A673 (cell line): ENCODE measurements around the gene GAB2. TPM values are rescaled to one million over a fixed set of nuclear protein-coding genes. Genes with fewer than 3 reads are reported as not detected.

ENCODE experiments used
- BruUV-seq: library from RNA; stranded (reverse); fragments of 400-500 nt; replicated peaks from 2 replicates; lab custom pipeline; 2021; lab: Mats Ljungman, UMichigan
- CTCF ChIA-PET: fragments of 300-600 bp; sonication (Branson Sonifier 250); formaldehyde crosslinking; loops from one replicate; lab custom pipeline; 2022; ENCODE audit warnings: antibody characterized with exemption; lab: Charles Lee
- POLR2A ChIA-PET: fragments of 300-600 bp; sonication (Branson Sonifier 250); formaldehyde crosslinking; loops from one replicate; lab custom pipeline; 2022; ENCODE audit warnings: antibody characterized with exemption; ENCODE audit not compliant: low non-redundant PET; lab: Charles Lee
- DNase-seq: peaks from one replicate; pipeline ENCODE4 v3.0.0-alpha.2; 2015; ENCODE audit warnings: low spot score
- H3K27ac ChIP-seq: fragments of 200-600 bp; sonication (generic); 2 replicates; pipeline ENCODE4 v1.5.1; 2016; ENCODE audit warnings: mixed run types, low read depth, mild to moderate bottlenecking, mixed read lengths, antibody characterized with exemption, low read length; ENCODE audit not compliant: poor library complexity, severe bottlenecking
- H3K27me3 ChIP-seq: fragments of 200-600 bp; sonication (generic); replicated peaks from 2 replicates; pipeline ENCODE4 v1.6.1; 2017; ENCODE audit warnings: mixed run types, low read depth, mild to moderate bottlenecking, mixed read lengths, antibody characterized with exemption, low read length; ENCODE audit not compliant: insufficient read depth, poor library complexity
- H3K36me3 ChIP-seq: fragments of 200-600 bp; sonication (generic); 2 replicates; pipeline ENCODE4 v1.6.1; 2016; ENCODE audit warnings: mixed run types, mild to moderate bottlenecking, mixed read lengths, antibody characterized with exemption, low read length; ENCODE audit not compliant: insufficient read depth, poor library complexity, severe bottlenecking
- H3K4me1 ChIP-seq: fragments of 200-600 bp; sonication (generic); 2 replicates; pipeline ENCODE4 v1.6.1; 2017; ENCODE audit warnings: mixed run types, mild to moderate bottlenecking, mixed read lengths, antibody characterized with exemption, low read length; ENCODE audit not compliant: insufficient read depth, poor library complexity, severe bottlenecking
- H3K4me3 ChIP-seq: fragments of 200-600 bp; sonication (generic); 2 replicates; pipeline ENCODE4 v1.5.1; 2016; ENCODE audit warnings: low read depth, mixed run types, mild to moderate bottlenecking, mixed read lengths, low read length; ENCODE audit not compliant: poor library complexity, severe bottlenecking
- H3K9me3 ChIP-seq: fragments of 200-600 bp; sonication (generic); 2 replicates; pipeline ENCODE4 v1.6.1; 2016; ENCODE audit warnings: mixed run types, low read depth, mild to moderate bottlenecking, mixed read lengths, antibody characterized with exemption, low read length; ENCODE audit not compliant: poor library complexity, severe bottlenecking
- CTCF ChIP-seq: fragments of 300-800, 200-600 bp; sonication (generic); conservative IDR thresholded peaks from 2 replicates; pipeline ENCODE4 v1.5.1; 2017; ENCODE audit warnings: low read depth, mild to moderate bottlenecking, antibody characterized with exemption, low read length, moderate library complexity, mixed read lengths
- EZH2 ChIP-seq: fragments of 200-600 bp; sonication (generic); IDR thresholded peaks from 2 replicates; pipeline ENCODE4 v1.6.1; 2017; ENCODE audit warnings: borderline replicate concordance, low read depth, mild to moderate bottlenecking, mixed read lengths, antibody characterized with exemption, low read length; ENCODE audit not compliant: poor library complexity, severe bottlenecking
- intact Hi-C: fragments of 100-400 bp; cut with micrococcal nuclease; formaldehyde crosslinking; loops from one replicate; pipeline ENCODE4 v1.10.0; 2022; ENCODE audit not compliant: unreplicated experiment
- total RNA-seq: library from RNA; stranded (reverse); gene quantifications from 2 replicates; pipeline ENCODE4 v1.2.3, GENCODE V29; 2021

GAB2 gene
- total RNA-seq, 1 experiment from 2014 or later = 21.5 TPM

GRCh38 chr11:78381865-78382264 lies 35.8 kb downstream of the GAB2 start:
- intact Hi-C loops = no loop called here
- Histone ChIP-seq H3K27ac (peak overlapping the region; percentile 79), H3K9me3 (peaks cover 29% of the 10 kb centered on the region), H3K4me1 (peaks cover 34% of the 10 kb centered on the region), H3K27me3 (no peaks in the 10 kb centered on the region), H3K36me3 (no peaks in the 10 kb centered on the region), H3K4me3 (no peak overlapping the region)
- DNase-seq = no peak
- no peak for TF ChIP-seq CTCF
- TF ChIP-seq EZH2 = no peak
- POLR2A ChIA-PET = no interaction called here
- CTCF ChIA-PET = no interaction called here
- BruUV-seq = no TSS peak

GRCh38 chr11:78380615-78381051 lies 37.0 kb downstream of the GAB2 start:
- Histone ChIP-seq H3K9me3 (peaks cover 23% of the 10 kb centered on the region), H3K27ac (peak overlapping the region; percentile 90), H3K4me3 (no peak overlapping the region), H3K27me3 (no peaks in the 10 kb centered on the region), H3K4me1 (peaks cover 34% of the 10 kb centered on the region), H3K36me3 (no peaks in the 10 kb centered on the region)
- TF ChIP-seq EZH2 = no peak
- BruUV-seq = no TSS peak
- DNase-seq = peak; percentile 91
- intact Hi-C loops = no loop called here
- ChIA-PET POLR2A (no interaction called here), CTCF (no interaction called here)

DNA sequence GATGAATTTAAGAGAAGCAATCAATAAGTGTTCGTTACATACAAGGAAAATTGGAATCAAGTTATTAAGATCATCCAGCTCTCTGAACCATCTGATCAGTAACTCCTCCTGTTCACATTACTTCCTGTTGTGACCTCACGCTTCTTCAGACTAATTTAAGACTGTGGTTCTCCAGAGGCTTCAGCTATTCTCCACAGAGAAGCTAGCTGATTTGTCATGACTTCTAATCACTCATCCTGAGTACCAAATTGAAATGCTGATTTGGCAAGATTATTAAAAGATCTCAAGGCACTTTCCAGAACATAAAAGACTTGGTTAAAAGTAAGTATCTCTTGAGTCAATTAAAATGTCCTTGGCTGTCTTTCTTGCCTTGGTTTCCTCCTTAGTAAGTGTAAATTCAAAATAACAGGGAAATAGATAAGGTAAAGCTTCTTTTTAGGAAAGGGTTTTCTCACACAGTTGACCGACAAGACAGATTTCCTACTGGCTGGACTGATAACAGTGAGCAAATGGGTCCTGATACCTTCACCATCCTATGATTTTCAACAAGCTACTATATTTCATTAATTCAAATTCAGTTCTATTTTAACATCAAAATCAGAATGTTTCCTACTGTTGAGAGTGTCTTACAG lies 38.5 kb downstream of the GAB2 start:
- DNase-seq = peak; percentile 55
- POLR2A ChIA-PET = no interaction called here
- CTCF ChIA-PET = no interaction called here
- intact Hi-C loops = no loop called here
- H3K9me3 ChIP-seq = peaks cover 9% of the 10 kb centered on the region
- peak overlapping the region; percentile 60 for H3K27ac ChIP-seq
- TF ChIP-seq CTCF = no peak
- TF ChIP-seq EZH2 = no peak
- H3K36me3 ChIP-seq = no peaks in the 10 kb centered on the region
- peaks cover 36% of the 10 kb centered on the region for H3K4me1 ChIP-seq
- no peak overlapping the region for H3K4me3 ChIP-seq
- no TSS peak for BruUV-seq
- H3K27me3 ChIP-seq = no peaks in the 10 kb centered on the region
